GM12878 (cell line): ENCODE data around the gene HAND1. TPM values are rescaled to one million over a fixed set of nuclear protein-coding genes. Genes with fewer than 3 reads are reported as not detected.

Experiments
- ATAC-seq: fragments of 200-7000 bp; cut with Tn5 transposase; 3 replicates; pipeline ENCODE4 v1.9.1; 2020; ENCODE audit warnings: mild to moderate bottlenecking, moderate library complexity
- BruUV-seq: library from RNA; stranded (reverse); fragments of 400-500 nt; replicated peaks from 2 replicates; lab custom pipeline; 2021; lab: Mats Ljungman, UMichigan
- CTCF ChIA-PET: fragments of 300-600 bp; sonication (Branson Sonifier 250); formaldehyde crosslinking; extraction: SDS; loops from one replicate; lab custom pipeline; 2021; ENCODE audit warnings: inconsistent platforms; lab: Yijun Ruan, JAX
- POLR2A ChIA-PET: fragments of 350-600 bp; formaldehyde crosslinking; extraction: SDS; loops from one replicate; lab custom pipeline; 2021; ENCODE audit warnings: inconsistent platforms; lab: Charles Lee
- RAD21 ChIA-PET: fragments of 300-600 bp; sonication (Branson Sonifier 250); formaldehyde crosslinking; loops from one replicate; lab custom pipeline; 2023; ENCODE audit warnings: antibody characterized with exemption; ENCODE audit not compliant: unreplicated experiment; lab: Charles Lee
- SMC1A ChIA-PET: fragments of 300-600 bp; sonication (Branson Sonifier 250); formaldehyde crosslinking; loops from one replicate; lab custom pipeline; 2023; ENCODE audit not compliant: unreplicated experiment, uncharacterized antibody; lab: Charles Lee
- DNase-seq: peaks from one replicate; pipeline ENCODE4 v3.0.0-alpha.2; 2011; ENCODE audit warnings: low read depth, low spot score
- FAIRE-seq: peaks from 3 replicates; lab custom pipeline; 2011; peaks lifted over from hg19 to GRCh38; lab: Jason Lieb, UNC
- H2AFZ ChIP-seq: 2 replicates; pipeline ENCODE4 v1.6.0; 2011; ENCODE audit warnings: low read depth, low read length, control low read depth; ENCODE audit not compliant: control insufficient read depth
- H3K27ac ChIP-seq: 2 replicates; pipeline ENCODE4 v1.5.1; 2011; ENCODE audit warnings: control low read depth; ENCODE audit not compliant: control insufficient read depth, insufficient read depth
- H3K27me3 ChIP-seq, 2 experiments: replicated peaks in 1 of 2; 2 replicates each; pipeline versions ENCODE4 v1.6.0 to v1.6.1; 2011; ENCODE audit warnings: low read length in 1 of 2; ENCODE audit not compliant: control insufficient read depth in 2 of 2, insufficient read depth in 2 of 2
- H3K36me3 ChIP-seq, 2 experiments: 2 replicates each; pipeline ENCODE4 v1.5.1; 2011; ENCODE audit warnings: low read length in 1 of 2; ENCODE audit not compliant: control insufficient read depth in 2 of 2, insufficient read depth in 2 of 2
- H3K4me1 ChIP-seq: 2 replicates; pipeline ENCODE4 v1.6.1; 2011; ENCODE audit warnings: mild to moderate bottlenecking, low read length, moderate library complexity, mixed read lengths; ENCODE audit not compliant: control insufficient read depth, insufficient read depth
- H3K4me2 ChIP-seq: 2 replicates; pipeline ENCODE4 v1.6.0; 2011; ENCODE audit warnings: control low read depth; ENCODE audit not compliant: control insufficient read depth, insufficient read depth
- H3K4me3 ChIP-seq: fragments of 200-600 bp; sonication (generic); 2 replicates; pipeline ENCODE4 v1.5.1; 2016
- H3K79me2 ChIP-seq: 2 replicates; pipeline ENCODE4 v1.6.0; 2011; ENCODE audit warnings: low read length; ENCODE audit not compliant: control insufficient read depth, insufficient read depth
- H3K9ac ChIP-seq: 2 replicates; pipeline ENCODE4 v1.8.0; 2011; ENCODE audit warnings: low read length, control low read depth, mixed read lengths; ENCODE audit not compliant: control insufficient read depth, insufficient read depth
- H3K9me3 ChIP-seq: replicated peaks from 3 replicates; pipeline ENCODE4 v1.5.1; 2011; ENCODE audit warnings: mild to moderate bottlenecking, low read length; ENCODE audit not compliant: control insufficient read depth, insufficient read depth
- H4K20me1 ChIP-seq: 2 replicates; pipeline ENCODE4 v1.6.0; 2011; ENCODE audit not compliant: control insufficient read depth, insufficient read depth
- EZH2 ChIP-seq: IDR thresholded peaks from 2 replicates; pipeline ENCODE4 v1.6.1; 2012; ENCODE audit warnings: low read depth, mild to moderate bottlenecking, control low read depth, inconsistent platforms, low read length, borderline replicate concordance; ENCODE audit not compliant: control insufficient read depth
- PKNOX1 ChIP-seq: fragments of 450-650 bp; IDR thresholded peaks from 2 replicates; pipeline ENCODE4 v1.6.1; 2016; ENCODE audit warnings: mild to moderate bottlenecking
- WGBS: methylation state at CpG from one replicate; pipeline ENCODE4 v1.1.6; 2016; ENCODE audit warnings: low lambda C conversion rate; ENCODE audit not compliant: insufficient replicate concordance, insufficient coverage; ENCODE audit errors: missing lambda C conversion rate; 5-methylcytosine and 5-hydroxymethylcytosine counted together
- in situ Hi-C: fragments of 300-500 bp; cut with MboI; formaldehyde crosslinking; loops from 9 replicates; pipeline ENCODE4 v1.14.3; 2018; ENCODE audit warnings: mixed read lengths
- intact Hi-C: fragments of 100-400 bp; cut with micrococcal nuclease; formaldehyde crosslinking; loops from one replicate; pipeline ENCODE4 v1.14.2; 2022; ENCODE audit not compliant: unreplicated experiment
- polyA plus RNA-seq, 11 experiments: library from polyadenylated mRNA; depleted of rRNA in 4 of 11; unstranded in 6 of 11; stranded (reverse) in 5 of 11; fragments of >200 nt; fragmentation: Nextera tagmentation in 4 of 11; fragmentation: Illumina TruSeq in 1 of 11; extraction: Ambion mirVana in 4 of 11; extraction: Trizol in 1 of 11; gene quantifications; 1 replicate in 1 of 11; 2 replicates in 10 of 11; pipeline versions ENCODE4 v1.2.1 to v1.2.3, GENCODE V29; 2011 to 2016; ENCODE audit warnings: inconsistent platforms in 2 of 11, missing spikeins in 2 of 11, low read depth in 1 of 11
- total RNA-seq, 4 experiments: library from RNA; depleted of rRNA in 3 of 4; stranded (reverse); fragments of >200 nt in 3 of 4; fragmentation: Illumina TruSeq in 1 of 4; extraction: Trizol in 1 of 4; gene quantifications; 2 replicates each; pipeline versions ENCODE4 v1.2.1 to v1.2.3, GENCODE V29; 2013 to 2021

The HAND1 gene
- total and polyA plus RNA-seq, 10 of the 15 experiments (the other 5 are each of a cell fraction or from before 2014, with no cell fraction given): 0.06 to 0.41 (median 0.27) TPM; not detected in 4

- intact Hi-C loops: loop anchor here (5.0 to 10.0 kb wide), 2 partner anchors 410 to 488 kb away; partner anchors contain the start of genes CNOT8 and GEMIN5
- no peak for DNase-seq
- H3K79me2 ChIP-seq: peaks cover 54% of the 10 kb centered on the region
- H3K9ac ChIP-seq: peak overlapping the region; percentile 91
- H4K20me1 ChIP-seq: no peaks in the 10 kb centered on the region
- SMC1A ChIA-PET: interaction anchor here (0.9 to 1.4 kb wide), 3 partner anchors 24 to 65 kb away, joined by 3 read pairs; no protein-coding TSS in a partner anchor
- CTCF ChIA-PET: interaction anchor here (0.9 to 4.3 kb wide), 7 partner anchors 10 to 471 kb away, joined by 3 to 27 read pairs (median 4); no protein-coding TSS in a partner anchor
- TSS peak; percentile 56 for BruUV-seq
- TF ChIP-seq PKNOX1 (0 out of 2 replicates have a peak, but pooled peaks have one; percentile 0), EZH2 (no peak)
- POLR2A ChIA-PET: no interaction called here
- peak overlapping the region; percentile 86 for H3K4me3 ChIP-seq
- H3K27ac ChIP-seq: peak overlapping the region; percentile 41; the same call in 1 of the 2 replicates
- H3K36me3 ChIP-seq: peaks cover 0 to 3% of the 10 kb centered on the region in 2 experiments; a peak in 3 of 4 replicates
- no peak for ATAC-seq
- RAD21 ChIA-PET: interaction anchor here (0.8 to 1.1 kb wide), 2 partner anchors 14 to 20 kb away, joined by 3 to 4 read pairs; no protein-coding TSS in a partner anchor
- no peaks in the 10 kb centered on the region for H3K9me3 ChIP-seq
- no peak overlapping the region for H2AFZ ChIP-seq
- H3K27me3 ChIP-seq: no peaks in the 10 kb centered on the region
- FAIRE-seq: no peak
- 36% methylated on average over 10 of the region's 10 CpGs for WGBS
- peaks cover 5% of the 10 kb centered on the region for H3K4me1 ChIP-seq
- in situ Hi-C loops: no loop called here
- H3K4me2 ChIP-seq: peak overlapping the region; percentile 75
Measured at GRCh38 chr5:154447089-154447725, 30.8 kb downstream of the HAND1 start.
